NCI-H1092 treated with DMSO at 0.1 percent for 48 hours (cell line): ENCODE data around the gene CHCHD3.
"Not testable (repeated sequence)": the region's sequence is repeated elsewhere in the genome, so short reads cannot be mapped to it uniquely, and the experiment has no call there.

Experiments
- DNase-seq: peaks from one replicate; lab custom pipeline; 2025; lab: John Stamatoyannopoulos, UW

Gene CHCHD3

GRCh38 chr7:133044722-133045473 is 37.0 kb downstream of the CHCHD3 start:
- DNase-seq: no peak

DNA sequence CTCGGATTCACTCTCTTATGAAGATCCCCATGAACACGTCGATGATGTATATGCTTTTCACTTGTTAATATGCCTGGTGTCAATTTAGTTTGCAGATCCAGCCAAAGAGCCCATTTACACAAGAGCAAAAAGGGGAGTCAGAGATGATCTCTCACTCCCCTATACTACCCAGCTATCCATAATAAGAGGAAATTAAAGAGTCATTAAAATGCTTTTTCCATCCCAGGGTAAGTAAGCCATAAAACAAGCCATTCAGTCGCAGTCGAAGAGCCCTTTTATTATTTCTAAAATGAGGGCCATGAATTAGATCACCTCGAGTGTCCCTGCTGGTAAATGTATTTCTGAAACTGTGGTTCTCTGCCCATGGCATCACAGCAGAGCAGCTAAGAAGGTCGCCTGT is 41.2 kb downstream of the CHCHD3 start:
- peak; percentile 87 for DNase-seq

- DNase-seq: no peak
Measured at GRCh38 chr7:133040178-133040577, 41.7 kb downstream of the CHCHD3 start.

DNA sequence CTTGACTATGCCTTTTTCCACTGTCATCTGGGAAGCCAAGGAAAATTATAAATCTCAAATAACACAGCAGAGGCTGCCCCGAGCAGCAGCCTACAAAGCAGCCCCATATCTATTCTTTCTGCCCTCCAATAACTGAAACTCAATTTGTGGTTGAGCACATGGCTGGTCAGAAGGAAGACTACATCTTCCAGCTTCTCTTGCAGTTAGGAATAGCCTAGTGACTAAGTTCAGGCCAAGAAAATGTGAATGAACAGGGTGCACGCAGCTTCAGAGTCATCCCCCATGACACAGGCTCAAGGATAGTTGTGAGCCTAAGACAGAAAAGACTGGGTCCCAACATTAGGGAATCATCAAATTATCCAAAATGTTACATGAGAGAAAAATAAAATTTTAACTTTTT is 42.3 kb downstream of the CHCHD3 start:
- no peak for DNase-seq

- DNase-seq: no peak
Measured at GRCh38 chr7:133036289-133036688, 45.6 kb downstream of the CHCHD3 start.

DNA sequence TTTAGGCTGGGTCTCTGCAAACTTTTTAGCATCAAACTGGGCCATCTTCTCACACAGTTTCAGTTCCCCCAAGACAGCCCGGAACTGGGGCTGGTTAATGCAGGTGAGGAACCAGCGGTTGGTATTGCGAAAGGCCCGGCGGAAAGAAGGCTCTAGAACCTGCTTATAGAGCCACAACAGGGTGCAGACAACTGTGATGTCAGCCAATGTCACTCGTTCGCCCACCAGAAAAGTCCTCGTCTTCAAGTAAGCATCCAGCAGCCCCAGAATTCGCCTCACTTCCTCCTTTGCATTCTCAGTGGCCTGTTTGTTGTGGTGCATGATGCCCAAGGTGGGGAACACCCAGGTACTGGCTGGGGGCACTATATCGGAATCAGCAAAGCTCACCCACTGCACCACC is 46.6 kb downstream of the CHCHD3 start:
- not testable (repeated sequence) for DNase-seq

DNA sequence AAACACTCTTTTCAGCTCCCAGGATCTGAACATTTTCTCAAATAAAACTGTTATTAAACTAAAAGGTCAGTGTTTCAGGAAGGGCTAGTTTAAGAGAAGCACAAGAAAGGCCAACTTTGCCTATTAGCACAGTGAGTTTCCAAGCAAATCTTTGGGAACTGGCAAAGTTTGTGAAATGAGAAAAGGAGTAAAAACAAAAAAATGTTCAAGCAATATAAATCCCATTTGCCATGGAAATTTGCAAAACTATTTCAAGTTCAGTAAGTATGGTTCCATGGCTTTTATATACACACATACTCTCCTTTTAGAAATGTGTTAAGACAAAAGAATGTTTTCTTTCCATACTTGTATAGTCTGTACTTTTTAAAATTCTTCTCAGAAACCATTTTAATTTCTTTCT is 51.5 kb downstream of the CHCHD3 start:
- DNase-seq: no peak

- DNase-seq: no peak
Measured at GRCh38 chr7:133029463-133029862, 52.4 kb downstream of the CHCHD3 start.

DNA sequence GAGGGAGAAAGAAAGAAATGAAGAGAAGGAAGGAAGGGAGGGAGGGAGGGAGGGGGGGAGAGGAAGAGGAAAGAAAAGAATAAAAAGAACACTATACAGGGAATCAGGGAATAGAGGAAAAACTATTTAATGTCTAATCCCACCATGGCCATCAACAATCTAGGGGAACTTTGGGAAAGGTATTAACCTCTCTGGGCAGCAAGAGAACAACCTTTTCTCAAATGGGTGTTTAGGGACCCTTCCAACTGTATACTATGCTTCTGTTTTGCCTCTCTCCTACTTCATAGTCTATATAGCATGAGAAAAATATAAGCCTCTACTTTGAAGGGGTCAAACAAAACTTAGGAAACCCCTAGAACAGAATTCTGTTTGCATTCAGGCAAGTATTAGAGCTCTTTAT is 54.5 kb downstream of the CHCHD3 start:
- no peak for DNase-seq

GRCh38 chr7:133026210-133026859 is 55.6 kb downstream of the CHCHD3 start:
- DNase-seq: no peak

- no peak for DNase-seq
Measured at GRCh38 chr7:133025056-133025455, 56.8 kb downstream of the CHCHD3 start.

GRCh38 chr7:133024596-133024995 is 57.3 kb downstream of the CHCHD3 start:
- DNase-seq: no peak

- peak; percentile 14 for DNase-seq
Measured at GRCh38 chr7:133023370-133024071, 58.4 kb downstream of the CHCHD3 start.

GRCh38 chr7:133022661-133023060 is 59.2 kb downstream of the CHCHD3 start:
- no peak for DNase-seq

DNA sequence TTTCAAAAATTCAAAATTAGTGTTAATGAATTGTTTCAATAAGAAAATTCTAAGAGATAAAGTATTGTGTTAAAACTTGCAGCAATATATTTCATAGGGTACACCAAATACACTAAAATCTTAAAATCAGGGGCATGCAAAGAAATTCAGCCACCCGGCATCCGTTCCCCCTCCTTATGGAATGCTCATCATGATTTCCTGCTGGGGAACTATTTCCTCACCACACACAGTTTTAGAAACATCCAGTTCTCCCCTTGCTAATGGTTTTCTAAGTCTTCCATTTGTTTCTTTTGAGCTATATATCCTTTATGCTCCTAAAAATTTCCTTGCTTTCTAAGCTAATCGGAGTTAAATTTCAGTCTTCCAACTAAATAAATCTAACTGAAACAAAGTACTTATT is 60.7 kb downstream of the CHCHD3 start:
- no peak for DNase-seq

DNA sequence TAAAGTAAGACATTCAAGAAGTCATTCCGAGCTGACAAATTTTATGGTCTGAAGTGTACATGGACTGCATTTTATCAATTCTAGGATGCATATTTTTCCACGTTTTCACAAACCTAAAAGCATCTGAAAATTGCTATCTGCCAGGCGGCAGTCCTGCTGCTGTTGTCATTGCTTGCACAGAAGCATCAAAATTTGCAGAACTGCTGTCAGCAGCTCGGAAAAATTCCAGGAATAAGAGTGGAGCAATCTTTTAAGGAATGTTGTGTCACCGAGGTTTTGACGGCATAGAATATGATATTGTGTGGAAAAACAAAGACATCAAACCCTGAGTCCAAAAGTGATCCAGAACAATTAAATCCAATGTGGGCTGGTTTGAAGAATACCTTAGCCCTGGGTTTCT is 61.4 kb downstream of the CHCHD3 start:
- DNase-seq: no peak

GRCh38 chr7:133019590-133019989 is 62.3 kb downstream of the CHCHD3 start:
- DNase-seq: no peak

DNA sequence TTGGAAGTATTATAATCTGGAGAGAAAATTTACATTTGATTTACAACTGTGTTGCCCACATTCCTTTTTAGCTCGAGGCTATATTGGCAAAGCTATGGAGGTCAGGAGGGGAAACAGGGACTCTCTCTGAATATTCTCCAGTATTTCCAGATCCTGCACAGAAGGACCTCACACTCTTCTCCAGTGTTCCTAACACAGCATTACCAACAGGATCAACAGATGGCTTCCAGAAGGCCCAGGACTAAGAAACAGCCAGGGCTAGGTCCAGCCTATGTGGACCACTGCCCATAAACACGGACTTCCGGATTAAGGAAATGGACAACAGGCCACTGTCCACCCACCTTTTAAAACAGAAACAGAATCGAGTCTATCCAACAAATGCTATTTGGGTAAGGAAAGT is 65.3 kb downstream of the CHCHD3 start:
- no peak for DNase-seq

GRCh38 chr7:133015888-133016287 is 66.0 kb downstream of the CHCHD3 start:
- no peak for DNase-seq

DNA sequence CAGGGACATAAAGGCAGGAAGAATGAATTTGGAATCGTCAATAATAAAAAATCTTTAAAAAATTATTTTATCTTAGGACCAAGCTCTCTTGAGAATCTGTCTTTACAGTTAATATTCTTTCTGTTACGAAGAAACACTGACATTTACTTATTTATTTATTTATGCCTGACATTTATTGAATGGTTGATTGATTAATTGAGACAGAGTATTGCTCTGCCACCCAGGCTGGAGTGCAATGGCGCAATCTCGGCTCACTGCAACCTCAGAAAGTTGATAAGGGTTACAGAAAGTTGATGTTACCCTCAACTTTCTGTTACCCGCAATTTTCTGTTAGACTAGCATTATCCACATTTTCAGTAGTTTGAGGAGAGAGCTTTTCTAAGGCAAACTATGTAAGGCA is 70.1 kb downstream of the CHCHD3 start:
- DNase-seq: no peak

DNA sequence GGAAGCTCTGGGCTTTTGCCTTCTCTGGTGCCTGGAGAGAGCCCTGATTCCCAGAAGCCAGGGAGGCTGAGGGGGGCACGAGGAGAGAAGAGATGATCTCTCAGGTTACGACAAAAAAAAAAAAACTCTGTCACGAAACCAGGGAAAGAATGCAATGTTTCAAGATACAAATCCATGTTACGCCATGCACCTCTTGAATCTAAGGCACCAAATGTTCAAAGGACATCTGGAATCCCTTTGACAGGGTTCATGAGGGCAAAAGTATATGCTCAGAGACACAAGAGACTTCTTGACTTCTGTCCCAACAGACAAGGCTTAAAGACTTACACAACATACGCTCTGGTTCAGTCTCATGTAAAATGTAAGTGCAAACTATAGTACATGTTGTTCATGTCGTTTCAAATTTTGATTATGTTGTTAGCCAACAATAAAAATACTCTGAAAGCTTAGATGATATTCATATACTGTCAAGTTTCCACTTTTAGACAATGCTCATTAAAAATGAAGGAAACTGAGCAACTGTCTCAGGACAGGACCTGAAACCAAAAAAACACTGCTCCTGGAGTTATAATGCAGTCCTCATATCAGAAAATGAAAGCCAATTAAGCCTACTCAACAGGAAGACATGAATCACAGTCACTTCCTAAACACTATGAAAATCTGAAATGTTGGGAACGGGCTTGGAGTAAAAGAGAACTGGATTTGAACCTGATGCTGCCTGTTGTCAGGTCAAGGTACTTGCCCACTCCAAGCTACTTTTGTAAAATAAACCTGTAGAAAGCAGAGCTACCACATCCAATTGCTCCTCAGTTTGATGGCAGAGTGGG is 72.3 kb downstream of the CHCHD3 start:
- DNase-seq: no peak

DNA sequence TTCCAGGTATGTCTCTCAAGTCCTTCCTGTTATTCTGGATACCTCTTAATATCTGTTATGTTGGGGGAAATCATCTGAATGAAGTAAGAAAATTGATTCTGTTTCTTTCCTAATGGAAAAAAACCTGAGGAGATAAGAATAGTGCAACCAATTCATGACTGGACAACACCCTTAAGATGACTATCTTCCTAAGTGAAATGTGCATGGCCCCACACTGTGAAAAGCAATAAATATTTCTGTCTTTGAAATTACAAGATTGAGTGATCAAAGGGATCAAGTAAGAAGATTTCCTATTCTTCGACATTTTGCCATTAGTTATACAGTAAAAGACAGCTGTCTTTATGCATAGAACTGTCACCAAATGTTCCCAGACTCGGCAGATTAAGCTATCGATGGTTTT is 73.9 kb downstream of the CHCHD3 start:
- no peak for DNase-seq
